Breast epithelium (tissue), 4 donors: ENCODE measurements around the gene PSMA7. TPM values are rescaled to one million over a fixed set of nuclear protein-coding genes. Genes with fewer than 3 reads are reported as not detected.
"Not testable (repeated sequence)": the region's sequence is repeated elsewhere in the genome, so short reads cannot be mapped to it uniquely, and the experiment has no call there.

ENCODE experiments used
- DNase-seq, 2 donors: peaks; one replicate each; pipeline ENCODE4 v3.0.0-alpha.2; 2019; ENCODE audit warnings: low spot score in 2 of 2
- H3K27ac ChIP-seq, 2 donors: fragments of 200-600 bp; sonication (generic) in 1 of 2; one replicate each; pipeline ENCODE4 v1.5.1; 2016 to 2019; ENCODE audit warnings: mild to moderate bottlenecking in 1 of 2
- H3K27me3 ChIP-seq, 2 donors: fragments of 200-600 bp; sonication (generic) in 1 of 2; one replicate each; pipeline versions ENCODE4 v1.5.1 to v1.6.0; 2017 to 2019; ENCODE audit warnings: control low read depth in 1 of 2, mild to moderate bottlenecking in 1 of 2
- H3K36me3 ChIP-seq: fragments of 200-600 bp; one replicate; pipeline ENCODE4 v1.5.1; 2019
- H3K4me1 ChIP-seq, 2 donors: fragments of 200-600 bp; sonication (generic); one replicate each; pipeline ENCODE4 v1.5.1; 2016 to 2019; ENCODE audit warnings: control low read depth in 1 of 2
- H3K4me3 ChIP-seq, 3 donors: fragments of 200-600 bp; sonication (generic); 1 replicate in 2 of 3; 2 replicates in 1 of 3; pipeline ENCODE4 v1.5.1; 2016 to 2019; ENCODE audit warnings: mild to moderate bottlenecking in 3 of 3, moderate library complexity in 2 of 3
- H3K9me3 ChIP-seq, 2 donors: fragments of 200-600 bp; sonication (generic) in 1 of 2; one replicate each; pipeline ENCODE4 v1.5.1; 2016 to 2019; ENCODE audit warnings: control low read depth in 1 of 2
- POLR2A ChIP-seq: fragments of 450-650 bp; IDR thresholded peaks from one replicate; pipeline ENCODE4 v1.6.1; 2016; ENCODE audit warnings: antibody characterized with exemption, mild to moderate bottlenecking, moderate library complexity
- POLR2AphosphoS5 ChIP-seq, 3 donors: sonication (generic); formaldehyde crosslinking; IDR thresholded peaks; one replicate each; pipeline ENCODE4 v1.6.1; 2017; ENCODE audit warnings: antibody characterized with exemption in 3 of 3
- intact Hi-C: fragments of 100-400 bp; cut with DNase I; formaldehyde crosslinking; loops from one replicate; pipeline ENCODE4 v1.15.1; 2023; ENCODE audit warnings: low total_unique reads
- total RNA-seq, 3 donors: library from RNA; depleted of rRNA; stranded (reverse); fragments of >200 nt; gene quantifications; one replicate each; pipeline ENCODE4 v1.1.0, GENCODE V29; 2016
- TF ChIP-seq, protein P1 (sequence below), 3 donors: fragments of 450-650 bp; IDR thresholded peaks; one replicate each; pipeline ENCODE4 v1.5.1; 2016 to 2017; ENCODE audit warnings: antibody characterized with exemption in 3 of 3, mild to moderate bottlenecking in 3 of 3, moderate library complexity in 3 of 3

Gene PSMA7
- total RNA-seq, 3 donors from 2014 or later = 200 to 579 (median 380) TPM

DNA sequence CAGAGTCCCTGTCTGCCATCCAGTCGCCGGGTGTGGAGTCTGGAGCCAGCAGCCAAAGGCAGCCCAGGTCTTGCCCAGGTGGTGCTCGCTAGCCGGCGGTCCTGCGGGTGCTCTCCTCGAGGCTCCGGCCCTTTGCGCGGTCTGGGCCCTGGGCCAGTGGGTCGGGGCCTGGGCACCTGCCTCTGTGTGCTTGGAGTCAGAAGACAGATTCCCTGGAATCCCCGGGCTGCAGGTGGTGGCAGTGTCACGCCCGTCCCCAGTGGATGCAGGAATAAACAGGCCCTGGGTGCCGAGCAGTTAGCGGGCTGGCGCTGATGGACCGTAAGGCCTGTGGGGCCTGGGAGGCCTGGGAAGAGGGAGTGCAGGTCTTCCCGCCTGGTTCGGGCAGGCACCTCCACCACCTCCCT, 5.7 kb upstream of the PSMA7 start:
- intact Hi-C loops = no loop called here
- no peak for DNase-seq
- no peaks in the 10 kb centered on the region for H3K9me3 ChIP-seq
- H3K36me3 ChIP-seq = no peaks in the 10 kb centered on the region
- no peaks in the 10 kb centered on the region for H3K27me3 ChIP-seq
- H3K27ac ChIP-seq = peak overlapping the region; percentile 4 to 45
- H3K4me1 ChIP-seq = peaks cover 0 to 4% of the 10 kb centered on the region in 2 donors
- no peak for TF ChIP-seq POLR2AphosphoS5 (IDR thresholded peaks at IDR 0.05)
- TF ChIP-seq, protein P1, sequence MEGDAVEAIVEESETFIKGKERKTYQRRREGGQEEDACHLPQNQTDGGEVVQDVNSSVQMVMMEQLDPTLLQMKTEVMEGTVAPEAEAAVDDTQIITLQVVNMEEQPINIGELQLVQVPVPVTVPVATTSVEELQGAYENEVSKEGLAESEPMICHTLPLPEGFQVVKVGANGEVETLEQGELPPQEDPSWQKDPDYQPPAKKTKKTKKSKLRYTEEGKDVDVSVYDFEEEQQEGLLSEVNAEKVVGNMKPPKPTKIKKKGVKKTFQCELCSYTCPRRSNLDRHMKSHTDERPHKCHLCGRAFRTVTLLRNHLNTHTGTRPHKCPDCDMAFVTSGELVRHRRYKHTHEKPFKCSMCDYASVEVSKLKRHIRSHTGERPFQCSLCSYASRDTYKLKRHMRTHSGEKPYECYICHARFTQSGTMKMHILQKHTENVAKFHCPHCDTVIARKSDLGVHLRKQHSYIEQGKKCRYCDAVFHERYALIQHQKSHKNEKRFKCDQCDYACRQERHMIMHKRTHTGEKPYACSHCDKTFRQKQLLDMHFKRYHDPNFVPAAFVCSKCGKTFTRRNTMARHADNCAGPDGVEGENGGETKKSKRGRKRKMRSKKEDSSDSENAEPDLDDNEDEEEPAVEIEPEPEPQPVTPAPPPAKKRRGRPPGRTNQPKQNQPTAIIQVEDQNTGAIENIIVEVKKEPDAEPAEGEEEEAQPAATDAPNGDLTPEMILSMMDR (IDR thresholded peaks at IDR 0.05) = no peak
- no peak for TF ChIP-seq POLR2A
- no peak overlapping the region for H3K4me3 ChIP-seq

DNA sequence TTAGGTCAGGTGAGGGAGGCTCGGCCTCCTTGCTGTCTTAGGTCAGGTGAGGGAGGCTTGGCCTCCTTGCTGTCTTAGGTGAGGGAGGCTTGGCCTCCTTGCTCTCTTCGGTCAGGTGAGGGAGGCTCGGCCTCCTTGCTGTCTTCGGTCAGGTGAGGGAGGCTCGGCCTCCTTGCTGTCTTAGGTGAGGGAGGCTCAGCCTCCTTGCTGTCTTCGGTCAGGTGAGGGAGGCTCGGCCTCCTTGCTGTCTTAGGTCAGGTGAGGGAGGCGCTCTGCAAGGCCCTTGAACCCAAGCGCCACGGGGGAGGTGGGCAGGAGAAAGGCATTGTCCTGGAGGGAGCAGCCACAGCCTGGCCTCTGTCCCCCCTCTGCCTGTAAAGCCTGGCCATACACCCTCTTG, 5.2 kb upstream of the PSMA7 start:
- H3K27ac ChIP-seq, H3K9me3 ChIP-seq, H3K4me3 ChIP-seq, intact Hi-C loops, H3K27me3 ChIP-seq, H3K36me3 ChIP-seq, DNase-seq, H3K4me1 ChIP-seq: not testable (repeated sequence)

DNA sequence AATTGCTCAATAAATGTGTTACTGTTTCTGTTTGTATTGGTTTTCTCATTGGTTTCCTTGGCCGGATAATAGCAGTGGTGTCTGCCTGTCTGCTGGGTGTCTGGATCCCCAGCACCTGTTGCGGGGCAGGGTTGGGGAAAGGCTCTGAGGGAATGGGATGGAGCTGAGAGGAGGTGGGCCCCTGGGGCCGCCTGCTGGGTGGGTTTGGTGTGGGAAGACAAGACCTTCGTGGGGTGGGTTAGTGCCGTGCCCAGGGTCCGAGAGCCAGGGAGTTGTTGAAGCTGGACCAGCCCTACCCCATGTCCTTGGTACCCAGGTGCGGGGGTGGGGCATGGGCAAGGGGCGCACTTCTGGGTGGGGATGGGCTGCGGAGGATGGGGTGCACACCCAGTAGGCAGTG, 4.3 kb upstream of the PSMA7 start:
- Histone ChIP-seq H3K4me3 (no peak overlapping the region), H3K9me3 (no peaks in the 10 kb centered on the region), H3K36me3 (no peaks in the 10 kb centered on the region), H3K4me1 (peaks cover 0 to 4% of the 10 kb centered on the region in 2 donors), H3K27ac (no peak overlapping the region), H3K27me3 (no peaks in the 10 kb centered on the region)
- DNase-seq = no peak
- intact Hi-C loops = no loop called here
- TF ChIP-seq POLR2AphosphoS5 (IDR thresholded peaks at IDR 0.05) (no peak), POLR2A (no peak)
- TF ChIP-seq, protein P1 (IDR thresholded peaks at IDR 0.05) = no peak

DNA sequence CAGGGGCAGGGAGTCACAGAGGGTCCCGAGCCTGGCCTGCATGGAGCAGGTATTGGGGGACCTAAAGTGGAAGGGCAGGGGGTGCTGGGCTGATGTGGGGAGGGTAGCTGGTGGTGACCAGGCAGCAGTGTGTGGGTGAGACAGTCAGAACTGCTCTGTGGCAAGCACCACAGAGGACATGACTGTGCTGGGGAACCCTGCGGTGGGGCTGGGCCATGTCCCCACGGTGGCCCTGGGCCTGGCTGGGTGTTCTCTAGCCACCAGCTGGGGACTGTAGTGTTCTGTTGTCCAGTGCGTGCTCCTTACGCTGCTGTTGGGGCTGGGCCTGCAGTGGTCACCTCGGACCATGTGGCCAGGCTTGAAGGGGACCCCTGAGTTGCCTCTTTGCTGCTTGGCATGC, 3.9 kb upstream of the PSMA7 start:
- TF ChIP-seq POLR2AphosphoS5 (IDR thresholded peaks at IDR 0.05) (no peak), POLR2A (no peak)
- TF ChIP-seq, protein P1 (IDR thresholded peaks at IDR 0.05) = no peak
- Histone ChIP-seq H3K4me3 (no peak overlapping the region), H3K27ac (no peak overlapping the region), H3K36me3 (no peaks in the 10 kb centered on the region), H3K27me3 (no peaks in the 10 kb centered on the region), H3K9me3 (no peaks in the 10 kb centered on the region), H3K4me1 (peaks cover 0 to 4% of the 10 kb centered on the region in 2 donors)
- intact Hi-C loops = no loop called here
- no peak for DNase-seq

DNA sequence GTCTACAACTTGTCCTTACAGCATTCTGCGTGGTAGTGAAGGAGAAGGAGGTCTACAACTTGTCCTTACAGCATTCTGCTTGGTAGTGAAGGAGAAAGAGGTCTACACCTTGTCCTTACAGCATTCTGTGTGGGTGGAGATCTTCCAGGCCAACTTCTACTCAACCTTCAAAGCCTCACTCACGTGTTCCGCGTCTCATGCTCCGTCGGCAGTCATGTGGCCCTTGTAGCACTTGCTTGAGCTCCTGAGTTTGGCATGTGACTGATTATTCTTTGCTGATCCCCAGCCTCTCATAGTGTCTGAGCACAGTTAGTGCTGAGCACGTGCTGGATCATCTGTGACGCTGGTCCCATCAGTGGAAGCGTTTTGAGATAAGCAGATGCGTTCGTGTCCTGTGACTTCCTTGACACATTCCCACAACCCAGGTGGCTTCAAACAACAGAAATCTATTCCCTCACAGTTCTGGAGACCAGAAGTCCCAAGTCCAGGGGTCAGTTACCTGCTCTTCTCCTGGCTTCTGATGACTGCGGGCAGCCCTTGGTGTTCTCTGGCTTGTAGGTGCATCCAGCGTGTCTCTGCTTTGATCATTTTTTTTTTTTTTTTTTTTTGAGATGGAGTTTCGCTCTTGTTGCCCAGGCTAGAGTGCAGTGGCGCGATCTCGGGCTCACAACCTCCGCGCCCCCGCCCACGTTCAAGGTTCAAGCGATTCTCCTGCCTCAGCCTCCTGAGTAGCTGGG, 3.0 kb upstream of the PSMA7 start:
- no peaks in the 10 kb centered on the region for H3K27me3 ChIP-seq
- no peak for DNase-seq
- TF ChIP-seq, protein P1 (IDR thresholded peaks at IDR 0.05) = no peak
- no peak for TF ChIP-seq POLR2AphosphoS5 (IDR thresholded peaks at IDR 0.05)
- TF ChIP-seq POLR2A = no peak
- no peaks in the 10 kb centered on the region for H3K36me3 ChIP-seq
- H3K4me1 ChIP-seq = peaks cover 0 to 11% of the 10 kb centered on the region in 2 donors
- intact Hi-C loops = no loop called here
- no peaks in the 10 kb centered on the region for H3K9me3 ChIP-seq
- no peak overlapping the region for H3K4me3 ChIP-seq
- no peak overlapping the region for H3K27ac ChIP-seq
